ENCODE measurements around the gene GRID1.

The GRID1 gene

GRCh38 chr10:86063341-86063740 lies 303.3 kb downstream of the GRID1 start:
- no peak for DNase-seq (ENCODE audit: low read depth in 2 of 2)

GRCh38 chr10:86062647-86063145 lies 303.9 kb downstream of the GRID1 start:
- no peak for DNase-seq (ENCODE audit: low read depth in 2 of 2)

- DNase-seq (ENCODE audit: low read depth in 2 of 2): no peak
Measured at GRCh38 chr10:86062198-86062550, 304.4 kb downstream of the GRID1 start.

- no peak for DNase-seq (ENCODE audit: low read depth in 2 of 2)
Measured at GRCh38 chr10:86061278-86062197, 305.1 kb downstream of the GRID1 start.

- DNase-seq (ENCODE audit: low read depth in 2 of 2): no peak
Measured at GRCh38 chr10:86060386-86061277, 306.0 kb downstream of the GRID1 start.

GRCh38 chr10:86059892-86060291 lies 306.7 kb downstream of the GRID1 start:
- DNase-seq (ENCODE audit: low read depth in 2 of 2): no peak

GRCh38 chr10:86058964-86059363 lies 307.6 kb downstream of the GRID1 start:
- DNase-seq (ENCODE audit: low read depth in 2 of 2): no peak

GRCh38 chr10:86057708-86058107 lies 308.9 kb downstream of the GRID1 start:
- DNase-seq (ENCODE audit: low read depth in 2 of 2): no peak

GRCh38 chr10:86056672-86057071 lies 309.9 kb downstream of the GRID1 start:
- no peak for DNase-seq (ENCODE audit: low read depth in 2 of 2)

- no peak for DNase-seq (ENCODE audit: low read depth in 2 of 2)
Measured at GRCh38 chr10:86055928-86056327, 310.7 kb downstream of the GRID1 start.

- no peak for DNase-seq (ENCODE audit: low read depth in 2 of 2)
Measured at GRCh38 chr10:86053675-86054074, 312.9 kb downstream of the GRID1 start.

- no peak for DNase-seq (ENCODE audit: low read depth in 2 of 2)
Measured at GRCh38 chr10:86051586-86051985, 315.0 kb downstream of the GRID1 start.

GRCh38 chr10:86049442-86049841 lies 317.2 kb downstream of the GRID1 start:
- no peak for DNase-seq (ENCODE audit: low read depth in 2 of 2)

- no peak for DNase-seq (ENCODE audit: low read depth in 2 of 2)
Measured at GRCh38 chr10:86048973-86049372, 317.6 kb downstream of the GRID1 start.

GRCh38 chr10:86048571-86048970 lies 318.0 kb downstream of the GRID1 start:
- DNase-seq (ENCODE audit: low read depth in 2 of 2): no peak

- DNase-seq (ENCODE audit: low read depth in 2 of 2): no peak
Measured at GRCh38 chr10:86047588-86047987, 319.0 kb downstream of the GRID1 start.

- no peak for DNase-seq (ENCODE audit: low read depth in 2 of 2)
Measured at GRCh38 chr10:86046845-86047460, 319.6 kb downstream of the GRID1 start.

- DNase-seq (ENCODE audit: low read depth in 2 of 2): no peak
Measured at GRCh38 chr10:86045896-86046295, 320.7 kb downstream of the GRID1 start.

GRCh38 chr10:86044029-86044428 lies 322.6 kb downstream of the GRID1 start:
- no peak for DNase-seq (ENCODE audit: low read depth in 2 of 2)

- DNase-seq (ENCODE audit: low read depth in 2 of 2): no peak
Measured at GRCh38 chr10:86043236-86043635, 323.4 kb downstream of the GRID1 start.

GRCh38 chr10:86042161-86042560 lies 324.4 kb downstream of the GRID1 start:
- no peak for DNase-seq (ENCODE audit: low read depth in 2 of 2)

- no peak for DNase-seq (ENCODE audit: low read depth in 2 of 2)
Measured at GRCh38 chr10:86041116-86041515, 325.5 kb downstream of the GRID1 start.

Data from activated CD8-positive, alpha-beta memory T cell treated with anti-CD3 and anti-CD28 coated beads for 4 hours (primary cell).